Panc1 (cell line): ENCODE measurements around the gene CUL4A. TPM values are rescaled to one million over a fixed set of nuclear protein-coding genes. Genes with fewer than 3 reads are reported as not detected.
"Not testable (repeated sequence)": the region's sequence is repeated elsewhere in the genome, so short reads cannot be mapped to it uniquely, and the experiment has no call there.

Experiments used
- ATAC-seq: fragments of 200-7000 bp; cut with Tn5 transposase; 2 replicates; pipeline ENCODE4 v1.9.1; 2020; ENCODE audit warnings: mild to moderate bottlenecking, moderate library complexity
- BruUV-seq: library from RNA; stranded (reverse); fragments of 400-500 nt; replicated peaks from 2 replicates; lab custom pipeline; 2021; lab: Mats Ljungman, UMichigan
- CTCF ChIA-PET: fragments of 300-600 bp; sonication (Branson Sonifier 250); formaldehyde crosslinking; loops from one replicate; lab custom pipeline; 2022; ENCODE audit warnings: antibody characterized with exemption; lab: Charles Lee
- POLR2A ChIA-PET: fragments of 300-600 bp; sonication (Branson Sonifier 250); formaldehyde crosslinking; loops from one replicate; lab custom pipeline; 2022; ENCODE audit warnings: antibody characterized with exemption; lab: Charles Lee
- DNase-seq: peaks from one replicate; pipeline ENCODE4 v3.0.0-alpha.2; 2010; ENCODE audit warnings: low read depth, low spot score
- H3K27ac ChIP-seq: 2 replicates; pipeline ENCODE4 v1.5.1; 2011; ENCODE audit warnings: mild to moderate bottlenecking, low read length, inconsistent platforms
- H3K27me3 ChIP-seq: fragments of 200-500 bp; sonication (Bioruptor generic); 2 replicates; pipeline ENCODE4 v1.6.0; 2014; ENCODE audit warnings: low read length, inconsistent platforms; ENCODE audit not compliant: control insufficient read depth, insufficient read depth
- H3K36me3 ChIP-seq: fragments of 200-500 bp; sonication (Bioruptor generic); 2 replicates; pipeline ENCODE4 v1.5.1; 2014; ENCODE audit warnings: inconsistent platforms, mild to moderate bottlenecking, low read length, moderate library complexity; ENCODE audit not compliant: control insufficient read depth, insufficient read depth
- H3K4me1 ChIP-seq: 2 replicates; pipeline ENCODE4 v1.5.1; 2011; ENCODE audit warnings: inconsistent platforms, mild to moderate bottlenecking, low read length, moderate library complexity; ENCODE audit not compliant: control insufficient read depth, insufficient read depth
- H3K4me3 ChIP-seq, 2 experiments: 2 replicates each; pipeline ENCODE4 v1.5.1; 2011 to 2012; ENCODE audit warnings: low read depth in 2 of 2, low read length in 2 of 2, mild to moderate bottlenecking in 2 of 2, inconsistent platforms in 1 of 2, moderate library complexity in 1 of 2
- H3K9me3 ChIP-seq: fragments of 200-500 bp; sonication (Bioruptor generic); 2 replicates; pipeline ENCODE4 v1.5.1; 2014; ENCODE audit warnings: low read depth, mild to moderate bottlenecking, inconsistent platforms, low read length, moderate library complexity; ENCODE audit not compliant: control insufficient read depth, insufficient read depth
- POLR2AphosphoS5 ChIP-seq: IDR thresholded peaks from 2 replicates; pipeline ENCODE4 v1.6.1; 2012; ENCODE audit warnings: mild to moderate bottlenecking, low read depth, low read length, moderate library complexity
- SIN3A ChIP-seq: IDR thresholded peaks from 2 replicates; pipeline ENCODE4 v1.6.1; 2012; ENCODE audit warnings: low read depth, mild to moderate bottlenecking, low read length, moderate library complexity, borderline replicate concordance; ENCODE audit not compliant: insufficient read depth
- TCF7L2 ChIP-seq: IDR thresholded peaks from 2 replicates; pipeline ENCODE4 v1.6.1; 2011; ENCODE audit warnings: mild to moderate bottlenecking, low read depth, low read length, inconsistent platforms
- in situ Hi-C: cut with HindIII; loops from 2 replicates; pipeline ENCODE4 v1.10.0; 2016; ENCODE audit warnings: low sequenced_read_pairs, low pct_unique_long_range_greater_than_20kb
- intact Hi-C: fragments of 100-400 bp; cut with micrococcal nuclease; formaldehyde crosslinking; loops from one replicate; pipeline ENCODE4 v1.10.0; 2022; ENCODE audit not compliant: unreplicated experiment
- total RNA-seq: library from RNA; stranded (reverse); gene quantifications from one replicate; pipeline ENCODE4 v1.2.1, GENCODE V29; 2021; ENCODE audit not compliant: unreplicated experiment
- TF ChIP-seq, protein P1 (sequence below), 2 experiments: IDR thresholded peaks; 2 replicates each; pipeline ENCODE4 v1.6.1; 2011 to 2012; ENCODE audit warnings: low read depth in 2 of 2, control low read depth in 1 of 2, low read length in 1 of 2, mild to moderate bottlenecking in 1 of 2, moderate library complexity in 1 of 2; ENCODE audit not compliant: insufficient read depth in 1 of 2
- TF ChIP-seq, protein P2 (sequence below): fragments of 450-650 bp; IDR thresholded peaks from 2 replicates; pipeline ENCODE4 v1.5.1; 2017; ENCODE audit warnings: mild to moderate bottlenecking

The CUL4A gene
- total RNA-seq, 1 experiment from 2014 or later: 80.8 TPM

DNA sequence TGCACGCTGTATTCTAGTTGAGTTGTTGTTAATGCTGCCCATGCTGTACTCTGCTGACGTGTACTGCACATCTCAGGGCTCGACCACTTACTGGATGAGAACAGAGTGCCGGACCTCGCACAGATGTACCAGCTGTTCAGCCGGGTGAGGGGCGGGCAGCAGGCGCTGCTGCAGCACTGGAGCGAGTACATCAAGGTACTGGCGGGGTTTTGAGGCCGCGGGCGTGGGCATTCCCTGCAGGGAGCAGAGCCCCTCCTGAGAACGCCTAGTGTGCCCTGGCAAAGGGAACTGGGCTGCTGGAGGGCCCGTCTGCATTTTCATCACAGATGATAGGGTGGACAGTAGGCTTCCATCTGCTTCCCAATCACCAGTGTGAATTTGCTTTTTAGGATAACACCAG, 29.9 kb downstream of the CUL4A start:
- ATAC-seq: no peak
- in situ Hi-C loops (no loop called here), intact Hi-C loops (no loop called here)
- DNase-seq: no peak
- Histone ChIP-seq H3K4me1 (no peaks in the 10 kb centered on the region), H3K9me3 (no peaks in the 10 kb centered on the region), H3K27me3 (no peaks in the 10 kb centered on the region), H3K4me3 (no peak overlapping the region), H3K36me3 (peaks cover 4% of the 10 kb centered on the region; the same call in 1 of the 2 replicates), H3K27ac (no peak overlapping the region)
- TF ChIP-seq, protein P1, sequence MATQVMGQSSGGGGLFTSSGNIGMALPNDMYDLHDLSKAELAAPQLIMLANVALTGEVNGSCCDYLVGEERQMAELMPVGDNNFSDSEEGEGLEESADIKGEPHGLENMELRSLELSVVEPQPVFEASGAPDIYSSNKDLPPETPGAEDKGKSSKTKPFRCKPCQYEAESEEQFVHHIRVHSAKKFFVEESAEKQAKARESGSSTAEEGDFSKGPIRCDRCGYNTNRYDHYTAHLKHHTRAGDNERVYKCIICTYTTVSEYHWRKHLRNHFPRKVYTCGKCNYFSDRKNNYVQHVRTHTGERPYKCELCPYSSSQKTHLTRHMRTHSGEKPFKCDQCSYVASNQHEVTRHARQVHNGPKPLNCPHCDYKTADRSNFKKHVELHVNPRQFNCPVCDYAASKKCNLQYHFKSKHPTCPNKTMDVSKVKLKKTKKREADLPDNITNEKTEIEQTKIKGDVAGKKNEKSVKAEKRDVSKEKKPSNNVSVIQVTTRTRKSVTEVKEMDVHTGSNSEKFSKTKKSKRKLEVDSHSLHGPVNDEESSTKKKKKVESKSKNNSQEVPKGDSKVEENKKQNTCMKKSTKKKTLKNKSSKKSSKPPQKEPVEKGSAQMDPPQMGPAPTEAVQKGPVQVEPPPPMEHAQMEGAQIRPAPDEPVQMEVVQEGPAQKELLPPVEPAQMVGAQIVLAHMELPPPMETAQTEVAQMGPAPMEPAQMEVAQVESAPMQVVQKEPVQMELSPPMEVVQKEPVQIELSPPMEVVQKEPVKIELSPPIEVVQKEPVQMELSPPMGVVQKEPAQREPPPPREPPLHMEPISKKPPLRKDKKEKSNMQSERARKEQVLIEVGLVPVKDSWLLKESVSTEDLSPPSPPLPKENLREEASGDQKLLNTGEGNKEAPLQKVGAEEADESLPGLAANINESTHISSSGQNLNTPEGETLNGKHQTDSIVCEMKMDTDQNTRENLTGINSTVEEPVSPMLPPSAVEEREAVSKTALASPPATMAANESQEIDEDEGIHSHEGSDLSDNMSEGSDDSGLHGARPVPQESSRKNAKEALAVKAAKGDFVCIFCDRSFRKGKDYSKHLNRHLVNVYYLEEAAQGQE (IDR thresholded peaks at IDR 0.05; ENCODE audit: insufficient read depth in 1 of 2, low read depth in 2 of 2, low read length in 1 of 2): no peak
- TF ChIP-seq POLR2AphosphoS5 (no peak), SIN3A (no peak), TCF7L2 (no peak)
- TF ChIP-seq, protein P2, sequence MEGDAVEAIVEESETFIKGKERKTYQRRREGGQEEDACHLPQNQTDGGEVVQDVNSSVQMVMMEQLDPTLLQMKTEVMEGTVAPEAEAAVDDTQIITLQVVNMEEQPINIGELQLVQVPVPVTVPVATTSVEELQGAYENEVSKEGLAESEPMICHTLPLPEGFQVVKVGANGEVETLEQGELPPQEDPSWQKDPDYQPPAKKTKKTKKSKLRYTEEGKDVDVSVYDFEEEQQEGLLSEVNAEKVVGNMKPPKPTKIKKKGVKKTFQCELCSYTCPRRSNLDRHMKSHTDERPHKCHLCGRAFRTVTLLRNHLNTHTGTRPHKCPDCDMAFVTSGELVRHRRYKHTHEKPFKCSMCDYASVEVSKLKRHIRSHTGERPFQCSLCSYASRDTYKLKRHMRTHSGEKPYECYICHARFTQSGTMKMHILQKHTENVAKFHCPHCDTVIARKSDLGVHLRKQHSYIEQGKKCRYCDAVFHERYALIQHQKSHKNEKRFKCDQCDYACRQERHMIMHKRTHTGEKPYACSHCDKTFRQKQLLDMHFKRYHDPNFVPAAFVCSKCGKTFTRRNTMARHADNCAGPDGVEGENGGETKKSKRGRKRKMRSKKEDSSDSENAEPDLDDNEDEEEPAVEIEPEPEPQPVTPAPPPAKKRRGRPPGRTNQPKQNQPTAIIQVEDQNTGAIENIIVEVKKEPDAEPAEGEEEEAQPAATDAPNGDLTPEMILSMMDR: no peak
- ChIA-PET CTCF (no interaction called here), POLR2A (no interaction called here)
- BruUV-seq: no TSS peak

DNA sequence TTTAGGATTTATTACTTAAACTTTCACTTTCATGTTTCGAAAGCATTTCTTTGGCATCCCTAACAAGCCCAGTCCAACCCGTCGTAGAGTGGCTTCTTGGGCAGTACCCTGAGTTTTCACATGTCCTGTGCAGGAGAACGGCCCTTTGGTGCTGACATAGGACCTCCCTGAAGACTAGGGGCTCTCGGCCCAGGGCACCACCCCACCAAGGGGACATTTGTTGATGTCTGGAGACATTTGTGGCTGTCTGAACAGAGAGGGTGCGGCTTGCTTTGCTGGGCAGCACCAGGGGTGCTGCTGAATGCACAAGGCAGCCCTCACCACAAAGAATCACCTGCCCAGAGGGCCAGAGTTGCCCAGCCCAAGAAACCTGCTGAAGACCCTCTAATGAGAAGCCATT, 30.6 kb downstream of the CUL4A start:
- ATAC-seq: no peak
- POLR2A ChIA-PET: no interaction called here
- Histone ChIP-seq H3K9me3 (no peaks in the 10 kb centered on the region), H3K36me3 (peaks cover 4% of the 10 kb centered on the region; the same call in 1 of the 2 replicates), H3K27ac (no peak overlapping the region), H3K27me3 (no peaks in the 10 kb centered on the region), H3K4me3 (no peak overlapping the region), H3K4me1 (no peaks in the 10 kb centered on the region)
- BruUV-seq: no TSS peak
- no peak for DNase-seq
- CTCF ChIA-PET: no interaction called here
- in situ Hi-C loops: no loop called here
- TF ChIP-seq SIN3A (no peak), TCF7L2 (no peak), POLR2AphosphoS5 (no peak)
- intact Hi-C loops: no loop called here

DNA sequence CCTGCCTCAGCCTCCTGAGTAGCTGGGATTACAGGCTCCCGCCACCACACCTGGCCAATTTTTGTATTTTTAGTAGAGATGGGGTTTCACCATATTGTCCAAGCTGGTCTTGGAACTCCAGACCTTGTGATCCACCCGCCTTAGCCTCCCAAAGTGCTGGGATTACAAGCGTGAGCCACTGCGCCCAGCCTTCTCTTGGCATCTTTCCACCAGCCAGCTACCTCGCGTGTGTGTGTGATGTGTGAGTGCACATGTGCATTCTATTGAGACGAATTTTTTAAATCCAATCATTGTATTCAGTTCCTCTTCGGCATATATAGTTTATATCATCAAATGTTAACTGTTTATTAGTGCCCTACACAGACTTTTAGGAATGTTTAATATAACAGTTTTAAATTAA, 32.2 kb downstream of the CUL4A start:
- ATAC-seq, H3K4me1 ChIP-seq, DNase-seq, CTCF ChIA-PET, intact Hi-C loops, POLR2A ChIA-PET, H3K4me3 ChIP-seq, in situ Hi-C loops, H3K27me3 ChIP-seq, H3K27ac ChIP-seq, H3K9me3 ChIP-seq, BruUV-seq: not testable (repeated sequence)
- peaks cover 10% of the 10 kb centered on the region; the same call in 1 of the 2 replicates for H3K36me3 ChIP-seq
